ENCODE data around the gene NT5DC1. TPM values are rescaled to one million over a fixed set of nuclear protein-coding genes. Genes with fewer than 3 reads are reported as not detected.

NT5DC1 gene
- total and polyA plus RNA-seq, 7 experiments from 2014 or later, result 30.5 to 53.4 (median 45.8) TPM

DNA sequence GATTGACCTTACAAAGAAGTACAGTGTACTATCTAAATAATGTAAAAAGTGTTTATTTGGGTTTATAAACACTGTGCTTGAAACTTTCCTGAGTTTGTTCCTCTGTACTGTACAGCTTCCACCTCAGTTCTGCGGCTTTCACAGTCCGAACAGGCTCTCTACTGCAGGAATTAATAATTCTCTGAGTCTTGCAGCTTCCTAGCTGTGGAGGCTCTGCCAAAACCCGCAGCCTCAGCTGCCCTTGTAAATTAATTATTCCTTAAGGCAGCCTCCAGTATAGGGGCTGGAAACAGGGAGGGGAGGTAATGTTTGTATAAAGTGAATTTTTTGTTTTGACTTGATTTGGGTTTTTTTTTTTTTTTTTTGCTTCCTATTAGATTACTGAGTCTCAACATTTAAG is 134.0 kb downstream of the NT5DC1 start:
- H3K27me3 ChIP-seq (ENCODE audit: control insufficient read depth in 2 of 2, insufficient read depth in 2 of 2, low read length in 2 of 2), result no peaks in the 10 kb centered on the region
- peaks cover 0 to 20% (median 5%) of the 10 kb centered on the region in 3 experiments for H3K36me3 ChIP-seq (ENCODE audit: control insufficient read depth in 2 of 3, insufficient read depth in 3 of 3, low read length in 3 of 3)
- ChIA-PET CTCF (no interaction called here), POLR2A (no interaction called here)
- ATAC-seq, result no peak
- Mint-ChIP-seq H3K27me3 (no peaks in the 10 kb centered on the region), H3K27ac (no peak overlapping the region), H3K4me1 (no peaks in the 10 kb centered on the region), H3K9me3 (no peaks in the 10 kb centered on the region), H3K36me3 (peaks cover 0 to 21% (median 10%) of the 10 kb centered on the region in 5 donors), H3K4me3 (no peak overlapping the region)
- H3K4me3 ChIP-seq (ENCODE audit: low read length), result no peak overlapping the region
- intact Hi-C loops (cut with micrococcal nuclease), result no loop called here
- H3K9me3 ChIP-seq (ENCODE audit: control insufficient read depth in 2 of 3, low read length in 3 of 3), result no peaks in the 10 kb centered on the region
- DNase-seq, result no peak
- H3K4me1 ChIP-seq (ENCODE audit: control insufficient read depth in 2 of 2, insufficient read depth in 2 of 2, low read length in 2 of 2), result no peaks in the 10 kb centered on the region
- H3K27ac ChIP-seq (ENCODE audit: low read depth, low read length), result no peak overlapping the region

DNA sequence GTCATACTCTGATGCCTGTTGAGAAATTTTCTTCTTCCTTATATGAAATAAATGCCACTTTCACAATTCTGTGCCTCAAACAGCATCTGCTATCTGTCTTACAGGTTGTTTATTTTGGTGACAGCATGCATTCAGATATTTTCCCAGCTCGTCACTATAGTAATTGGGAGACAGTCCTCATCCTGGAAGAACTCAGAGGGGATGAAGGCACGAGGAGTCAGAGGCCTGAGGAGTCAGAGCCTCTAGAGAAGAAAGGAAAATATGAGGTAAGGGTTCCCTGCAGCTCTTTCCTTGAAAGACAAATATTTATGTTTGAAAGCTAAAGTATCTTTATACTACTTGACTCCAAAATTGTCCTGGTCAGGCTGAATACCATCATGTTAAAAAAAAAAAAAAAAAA is 137.4 kb downstream of the NT5DC1 start:
- POLR2A ChIA-PET, result no interaction called here
- ATAC-seq, result no peak
- intact Hi-C loops (cut with micrococcal nuclease), result no loop called here

DNA sequence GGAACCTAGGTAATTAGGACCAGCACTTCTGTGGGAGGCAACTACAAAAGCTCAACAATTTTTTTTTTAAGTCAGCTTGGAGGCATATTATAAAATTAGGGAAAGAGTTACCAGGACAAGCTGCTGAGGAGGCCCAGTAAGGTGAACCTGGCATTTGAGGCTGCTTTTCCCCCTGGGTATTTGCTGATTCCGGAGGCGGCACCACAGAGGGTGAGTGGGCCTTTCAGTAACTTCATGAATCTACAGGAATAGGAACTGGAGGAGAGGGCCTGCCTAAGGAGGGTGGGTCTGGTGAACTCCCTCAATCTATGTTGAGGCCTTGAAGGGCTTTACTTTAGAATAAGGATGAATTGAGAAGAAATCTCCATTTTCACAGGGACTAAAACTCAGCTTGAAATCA is 138.6 kb downstream of the NT5DC1 start:
- no peaks in the 10 kb centered on the region for H3K27me3 Mint-ChIP-seq
- H3K36me3 Mint-ChIP-seq, result peaks cover 0 to 20% (median 13%) of the 10 kb centered on the region in 5 donors
- no peaks in the 10 kb centered on the region for H3K27me3 ChIP-seq (ENCODE audit: control insufficient read depth in 2 of 2, insufficient read depth in 2 of 2, low read length in 2 of 2)
- ATAC-seq (no peak), DNase-seq (no peak)
- no peaks in the 10 kb centered on the region for H3K9me3 ChIP-seq (ENCODE audit: control insufficient read depth in 2 of 3, low read length in 3 of 3)
- no peak overlapping the region for H3K4me3 ChIP-seq (ENCODE audit: low read length)
- H3K4me1 Mint-ChIP-seq, result no peaks in the 10 kb centered on the region
- H3K9me3 Mint-ChIP-seq, result no peaks in the 10 kb centered on the region
- CTCF ChIA-PET, result no interaction called here
- no peak overlapping the region for H3K27ac ChIP-seq (ENCODE audit: low read depth, low read length)
- intact Hi-C loops (cut with micrococcal nuclease), result no loop called here
- H3K4me1 ChIP-seq (ENCODE audit: control insufficient read depth in 2 of 2, insufficient read depth in 2 of 2, low read length in 2 of 2), result no peaks in the 10 kb centered on the region
- H3K27ac Mint-ChIP-seq, result peak overlapping the region in 1 of 9 donors; percentile 76
- H3K4me3 Mint-ChIP-seq, result no peak overlapping the region
- POLR2A ChIA-PET, result no interaction called here
- peaks cover 0 to 20% (median 5%) of the 10 kb centered on the region in 3 experiments for H3K36me3 ChIP-seq (ENCODE audit: control insufficient read depth in 2 of 3, insufficient read depth in 3 of 3, low read length in 3 of 3)

More for the DNA sequence above, 137.4 kb downstream of the NT5DC1 start:
- Histone ChIP-seq H3K9me3 (ENCODE audit: control insufficient read depth in 2 of 3, low read length in 3 of 3) (no peaks in the 10 kb centered on the region), H3K4me3 (ENCODE audit: low read length) (no peak overlapping the region), H3K36me3 (ENCODE audit: control insufficient read depth in 2 of 3, insufficient read depth in 3 of 3, low read length in 3 of 3) (peaks cover 0 to 20% (median 5%) of the 10 kb centered on the region in 3 experiments), H3K4me1 (ENCODE audit: control insufficient read depth in 2 of 2, insufficient read depth in 2 of 2, low read length in 2 of 2) (no peaks in the 10 kb centered on the region), H3K27ac (ENCODE audit: low read depth, low read length) (no peak overlapping the region), H3K27me3 (ENCODE audit: control insufficient read depth in 2 of 2, insufficient read depth in 2 of 2, low read length in 2 of 2) (no peaks in the 10 kb centered on the region)
- DNase-seq, result no peak
- Mint-ChIP-seq H3K4me3 (no peak overlapping the region), H3K27ac (peak overlapping the region in 1 of 9 donors; percentile 22), H3K9me3 (no peaks in the 10 kb centered on the region), H3K36me3 (peaks cover 0 to 23% (median 13%) of the 10 kb centered on the region in 5 donors), H3K27me3 (no peaks in the 10 kb centered on the region), H3K4me1 (no peaks in the 10 kb centered on the region)
- CTCF ChIA-PET, result no interaction called here

DNA sequence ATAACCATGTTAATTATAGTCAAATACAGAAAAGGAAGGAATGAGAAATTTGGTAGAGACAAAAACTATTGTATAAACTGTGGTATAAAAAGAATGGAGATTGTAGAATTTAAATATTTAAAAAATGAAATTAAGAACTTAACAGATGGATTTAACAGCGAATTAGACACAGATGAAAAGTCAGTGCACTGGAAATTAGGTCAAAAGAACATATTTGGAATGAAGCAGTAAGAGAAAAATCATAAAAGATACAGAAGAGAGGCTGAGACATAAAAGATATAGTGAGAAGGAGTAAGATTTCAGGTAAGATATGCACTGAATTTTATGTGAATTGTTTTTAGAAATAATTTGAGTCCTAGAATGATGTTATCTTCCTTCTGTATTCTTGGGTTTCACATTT is 139.2 kb downstream of the NT5DC1 start:
- DNase-seq (no peak), ATAC-seq (no peak)
- intact Hi-C loops (cut with micrococcal nuclease), result no loop called here
- Histone ChIP-seq H3K36me3 (ENCODE audit: control insufficient read depth in 2 of 3, insufficient read depth in 3 of 3, low read length in 3 of 3) (peaks cover 0 to 20% (median 5%) of the 10 kb centered on the region in 3 experiments), H3K27me3 (ENCODE audit: control insufficient read depth in 2 of 2, insufficient read depth in 2 of 2, low read length in 2 of 2) (no peaks in the 10 kb centered on the region), H3K4me1 (ENCODE audit: control insufficient read depth in 2 of 2, insufficient read depth in 2 of 2, low read length in 2 of 2) (no peaks in the 10 kb centered on the region), H3K4me3 (ENCODE audit: low read length) (no peak overlapping the region), H3K9me3 (ENCODE audit: control insufficient read depth in 2 of 3, low read length in 3 of 3) (no peaks in the 10 kb centered on the region), H3K27ac (ENCODE audit: low read depth, low read length) (no peak overlapping the region)
- H3K4me3 Mint-ChIP-seq, result no peak overlapping the region
- H3K4me1 Mint-ChIP-seq, result no peaks in the 10 kb centered on the region
- CTCF ChIA-PET, result no interaction called here
- POLR2A ChIA-PET, result no interaction called here
- peaks cover 0 to 20% (median 13%) of the 10 kb centered on the region in 5 donors for H3K36me3 Mint-ChIP-seq
- no peak overlapping the region for H3K27ac Mint-ChIP-seq
- H3K27me3 Mint-ChIP-seq, result no peaks in the 10 kb centered on the region
- no peaks in the 10 kb centered on the region for H3K9me3 Mint-ChIP-seq

DNA sequence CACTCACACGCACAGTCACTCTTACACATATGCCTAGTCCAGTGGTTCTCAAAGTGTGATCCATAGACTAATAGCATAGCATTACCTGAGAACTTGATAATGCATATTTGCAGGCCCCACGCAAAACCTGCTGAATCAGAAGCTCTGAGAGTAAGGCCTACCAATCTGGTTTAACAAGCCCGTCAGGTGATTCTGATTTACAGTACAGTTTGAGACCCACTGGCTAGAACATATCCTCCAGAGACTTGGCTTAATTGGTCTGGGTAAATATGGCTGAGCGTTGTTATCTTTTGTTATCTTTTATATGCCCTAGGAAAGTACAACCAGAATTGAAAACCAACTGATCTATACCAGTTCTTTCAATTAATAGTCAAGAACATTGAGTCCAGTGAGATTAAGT is 143.6 kb downstream of the NT5DC1 start:
- Histone ChIP-seq H3K4me3 (ENCODE audit: low read length) (no peak overlapping the region), H3K9me3 (ENCODE audit: control insufficient read depth in 2 of 3, low read length in 3 of 3) (no peaks in the 10 kb centered on the region), H3K4me1 (ENCODE audit: control insufficient read depth in 2 of 2, insufficient read depth in 2 of 2, low read length in 2 of 2) (no peaks in the 10 kb centered on the region), H3K27me3 (ENCODE audit: control insufficient read depth in 2 of 2, insufficient read depth in 2 of 2, low read length in 2 of 2) (no peaks in the 10 kb centered on the region), H3K36me3 (ENCODE audit: control insufficient read depth in 2 of 3, insufficient read depth in 3 of 3, low read length in 3 of 3) (peaks cover 0 to 4% (median 0%) of the 10 kb centered on the region in 3 experiments), H3K27ac (ENCODE audit: low read depth, low read length) (no peak overlapping the region)
- CTCF ChIA-PET, result no interaction called here
- intact Hi-C loops (cut with micrococcal nuclease), result no loop called here
- H3K4me3 Mint-ChIP-seq, result no peak overlapping the region
- peak overlapping the region in 2 of 9 donors; percentile 7 to 25 for H3K27ac Mint-ChIP-seq
- H3K36me3 Mint-ChIP-seq, result peaks cover 0 to 12% (median 3%) of the 10 kb centered on the region in 5 donors
- POLR2A ChIA-PET, result interaction anchor here (0.9 kb wide), 1 partner anchor 9 kb away, joined by 3 read pairs; no protein-coding TSS in a partner anchor
- DNase-seq (no peak), ATAC-seq (no peak)
- H3K27me3 Mint-ChIP-seq, result no peaks in the 10 kb centered on the region
- peaks cover 0 to 14% (median 10%) of the 10 kb centered on the region in 7 donors for H3K4me1 Mint-ChIP-seq
- H3K9me3 Mint-ChIP-seq, result no peaks in the 10 kb centered on the region

- peaks cover 10 to 29% (median 16%) of the 10 kb centered on the region in 7 donors for H3K4me1 Mint-ChIP-seq
- POLR2A ChIA-PET, result no interaction called here
- intact Hi-C loops (cut with micrococcal nuclease), result no loop called here
- Histone ChIP-seq H3K9me3 (ENCODE audit: control insufficient read depth in 2 of 3, low read length in 3 of 3) (no peaks in the 10 kb centered on the region), H3K27ac (ENCODE audit: low read depth, low read length) (no peak overlapping the region), H3K4me3 (ENCODE audit: low read length) (no peak overlapping the region), H3K36me3 (ENCODE audit: control insufficient read depth in 2 of 3, insufficient read depth in 3 of 3, low read length in 3 of 3) (no peaks in the 10 kb centered on the region), H3K4me1 (ENCODE audit: control insufficient read depth in 2 of 2, insufficient read depth in 2 of 2, low read length in 2 of 2) (peaks cover 6 to 8% of the 10 kb centered on the region in 2 donors), H3K27me3 (ENCODE audit: control insufficient read depth in 2 of 2, insufficient read depth in 2 of 2, low read length in 2 of 2) (no peaks in the 10 kb centered on the region)
- H3K36me3 Mint-ChIP-seq, result peaks cover 0 to 9% (median 3%) of the 10 kb centered on the region in 5 donors
- CTCF ChIA-PET, result no interaction called here
- no peak overlapping the region for H3K4me3 Mint-ChIP-seq
- peak overlapping the region in 2 of 9 donors; percentile 19 to 41 for H3K27ac Mint-ChIP-seq
- H3K9me3 Mint-ChIP-seq, result peaks cover 0 to 3% (median 0%) of the 10 kb centered on the region in 11 donors
- DNase-seq, result no peak
- ATAC-seq, result no peak
- no peaks in the 10 kb centered on the region for H3K27me3 Mint-ChIP-seq
Measured at GRCh38 chr6:116246089-116246488, 145.4 kb downstream of the NT5DC1 start.

DNA sequence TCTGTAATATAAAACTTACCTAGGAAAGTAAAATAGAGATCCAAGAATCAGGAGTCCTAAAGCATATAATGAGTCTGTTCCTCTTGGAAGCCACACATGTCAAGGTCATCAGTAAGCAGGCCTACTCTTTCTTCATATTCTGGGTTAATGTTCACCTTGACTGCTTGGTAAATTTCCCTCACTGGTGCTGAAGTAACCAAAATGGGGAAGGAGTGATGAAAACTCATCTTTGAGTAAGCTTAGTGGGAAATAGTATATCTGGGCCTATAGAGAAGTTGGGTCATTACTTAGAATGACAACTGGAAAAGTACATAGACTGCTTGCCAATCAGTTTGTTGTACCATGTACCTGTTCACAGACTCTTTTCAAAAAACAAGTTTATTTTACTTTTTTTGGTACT is 146.6 kb downstream of the NT5DC1 start:
- Histone ChIP-seq H3K4me1 (ENCODE audit: control insufficient read depth in 2 of 2, insufficient read depth in 2 of 2, low read length in 2 of 2) (peaks cover 17 to 19% of the 10 kb centered on the region in 2 donors), H3K9me3 (ENCODE audit: control insufficient read depth in 2 of 3, low read length in 3 of 3) (no peaks in the 10 kb centered on the region), H3K4me3 (ENCODE audit: low read length) (no peak overlapping the region), H3K27ac (ENCODE audit: low read depth, low read length) (no peak overlapping the region), H3K36me3 (ENCODE audit: control insufficient read depth in 2 of 3, insufficient read depth in 3 of 3, low read length in 3 of 3) (no peaks in the 10 kb centered on the region), H3K27me3 (ENCODE audit: control insufficient read depth in 2 of 2, insufficient read depth in 2 of 2, low read length in 2 of 2) (no peaks in the 10 kb centered on the region)
- H3K4me3 Mint-ChIP-seq, result no peak overlapping the region
- CTCF ChIA-PET, result interaction anchor here (1.0 kb wide), 1 partner anchor 22 kb away, joined by 4 read pairs; no protein-coding TSS in a partner anchor
- peaks cover 10 to 41% (median 23%) of the 10 kb centered on the region in 7 donors for H3K4me1 Mint-ChIP-seq
- ATAC-seq (no peak), DNase-seq (no peak)
- POLR2A ChIA-PET, result interaction anchor here (0.7 to 1.2 kb wide), 2 partner anchors 23 to 32 kb away, joined by 3 to 4 read pairs; partner anchors contain the start of gene TSPYL1
- H3K27ac Mint-ChIP-seq, result peak overlapping the region in 3 of 9 donors; percentile 19 to 67 (median 64)
- intact Hi-C loops (cut with micrococcal nuclease), result no loop called here
- H3K9me3 Mint-ChIP-seq, result peaks cover 0 to 4% (median 0%) of the 10 kb centered on the region in 11 donors
- H3K27me3 Mint-ChIP-seq, result no peaks in the 10 kb centered on the region
- peaks cover 0 to 9% (median 4%) of the 10 kb centered on the region in 5 donors for H3K36me3 Mint-ChIP-seq

All from naive thymus-derived CD4-positive, alpha-beta T cell (primary cell).